Stomach (tissue), 9 donors: ENCODE measurements around the gene TMEM88. TPM values are rescaled to one million over a fixed set of nuclear protein-coding genes. Genes with fewer than 3 reads are reported as not detected.
"Not testable (repeated sequence)": the region's sequence is repeated elsewhere in the genome, so short reads cannot be mapped to it uniquely, and the experiment has no call there.

Experiments
- DNase-seq, 2 donors: peaks; one replicate each; pipeline versions ENCODE4 v3.0.0 to v3.0.0-alpha.2; 2013 to 2019
- H3K27ac ChIP-seq, 5 donors: fragments of 200-600 bp in 4 of 5; sonication (generic) in 4 of 5; one replicate each; pipeline ENCODE4 v1.5.1; 2013 to 2019; ENCODE audit warnings: mild to moderate bottlenecking in 1 of 5, moderate library complexity in 1 of 5
- H3K27me3 ChIP-seq, 3 donors: fragments of 200-600 bp; sonication (generic); one replicate each; pipeline ENCODE4 v1.5.1; 2017 to 2019; ENCODE audit warnings: mixed run types in 1 of 3
- H3K36me3 ChIP-seq, 4 donors: fragments of 200-600 bp; sonication (generic); 1 replicate in 3 of 4; 2 replicates in 1 of 4; pipeline ENCODE4 v1.5.1; 2016 to 2019
- H3K4me1 ChIP-seq, 4 donors: fragments of 200-600 bp; sonication (generic); one replicate each; pipeline ENCODE4 v1.5.1; 2016 to 2019
- H3K4me3 ChIP-seq, 4 donors: fragments of 200-600 bp; sonication (generic) in 3 of 4; one replicate each; pipeline ENCODE4 v1.5.1; 2016 to 2019; ENCODE audit warnings: mild to moderate bottlenecking in 1 of 4
- H3K9me3 ChIP-seq, 4 donors: fragments of 200-600 bp; sonication (generic); one replicate each; pipeline ENCODE4 v1.5.1; 2016 to 2019
- CTCF ChIP-seq, 7 experiments: fragments of 450-650 bp in 4 of 7; fragments of 200-600 bp in 3 of 7; sonication (generic) in 3 of 7; IDR thresholded peaks; one replicate each; pipeline ENCODE4 v1.5.1; 2016 to 2019; ENCODE audit warnings: antibody characterized with exemption in 7 of 7, control low read depth in 2 of 7, mild to moderate bottlenecking in 1 of 7
- EP300 ChIP-seq: sonication (generic); formaldehyde crosslinking; IDR thresholded peaks from one replicate; pipeline ENCODE4 v1.6.1; 2017; ENCODE audit warnings: antibody characterized with exemption
- POLR2A ChIP-seq, 4 donors: fragments of 450-650 bp; IDR thresholded peaks; one replicate each; pipeline ENCODE4 v1.6.1; 2016; ENCODE audit warnings: antibody characterized with exemption in 4 of 4, control low read depth in 2 of 4, mild to moderate bottlenecking in 1 of 4, moderate library complexity in 1 of 4
- POLR2AphosphoS5 ChIP-seq, 3 donors: sonication (generic); formaldehyde crosslinking; IDR thresholded peaks; one replicate each; pipeline ENCODE4 v1.6.1; 2016; ENCODE audit warnings: antibody characterized with exemption in 3 of 3
- WGBS, 5 donors: extraction: QIAGEN DNeasy Blood & Tissue Kit in 3 of 5; methylation state at CpG; one replicate each; pipeline versions ENCODE4 v1.1.5 to v1.1.7; 2013 to 2018; 5-methylcytosine and 5-hydroxymethylcytosine counted together
- intact Hi-C: fragments of 100-400 bp; cut with DNase I; formaldehyde crosslinking; loops from one replicate; pipeline ENCODE4 v1.15.1; 2023; ENCODE audit warnings: low total_unique reads
- polyA plus RNA-seq, 3 donors: library from polyadenylated mRNA; stranded (reverse); fragments of 200-250 nt; gene quantifications; one replicate each; pipeline ENCODE4 v1.2.3, GENCODE V29; 2013
- total RNA-seq, 5 donors: library from RNA; depleted of rRNA; stranded (reverse); fragments of >200 nt; gene quantifications; one replicate each; pipeline versions ENCODE4 v1.1.0 to v1.2.3, GENCODE V29; 2014 to 2016
- donor health status: healthy with polysubstance abuse.
- donor health status: Bipolar disorder and iron deficiency.
- donor health status: healthy.

The TMEM88 gene
- total and polyA plus RNA-seq, 8 donors, result 1.8 to 36.0 (median 10.4) TPM; not detected in 2

- 62 to 75% (median 70%) methylated on average over 11 of the region's 11 CpGs for WGBS, 5 donors
- TF ChIP-seq POLR2AphosphoS5 (IDR thresholded peaks at IDR 0.05) (no peak), EP300 (no peak), CTCF (IDR thresholded peaks at IDR 0.05) (no peak), POLR2A (IDR thresholded peaks at IDR 0.05) (no peak)
- peaks cover 0 to 3% (median 1%) of the 10 kb centered on the region in 4 donors for H3K4me1 ChIP-seq
- intact Hi-C loops, result no loop called here
- H3K36me3 ChIP-seq, result no peaks in the 10 kb centered on the region
- H3K27me3 ChIP-seq, result peaks cover 0 to 42% (median 3%) of the 10 kb centered on the region in 3 donors
- no peaks in the 10 kb centered on the region for H3K9me3 ChIP-seq
- DNase-seq, result no peak
- H3K27ac ChIP-seq, result no peak overlapping the region
- no peak overlapping the region for H3K4me3 ChIP-seq
Measured at GRCh38 chr17:7809086-7809790, 45.6 kb upstream of the TMEM88 start.

GRCh38 chr17:7809791-7810343 is 45.0 kb upstream of the TMEM88 start:
- H3K4me1 ChIP-seq, DNase-seq, H3K4me3 ChIP-seq, H3K9me3 ChIP-seq, intact Hi-C loops, H3K27ac ChIP-seq, H3K36me3 ChIP-seq: not testable (repeated sequence)
- peaks cover 0 to 36% (median 3%) of the 10 kb centered on the region in 3 donors for H3K27me3 ChIP-seq
- WGBS, 5 donors, result 70 to 83% (median 82%) methylated on average over 9 of the region's 9 CpGs

- no peaks in the 10 kb centered on the region for H3K9me3 ChIP-seq
- no peaks in the 10 kb centered on the region for H3K4me1 ChIP-seq
- no peak overlapping the region for H3K27ac ChIP-seq
- intact Hi-C loops, result no loop called here
- H3K27me3 ChIP-seq, result peaks cover 0 to 35% (median 3%) of the 10 kb centered on the region in 3 donors
- no peak overlapping the region for H3K4me3 ChIP-seq
- 79 to 83% (median 81%) methylated on average over 3 of the region's 3 CpGs for WGBS, 5 donors
- DNase-seq, result no peak
- H3K36me3 ChIP-seq, result no peaks in the 10 kb centered on the region
- TF ChIP-seq EP300, result no peak
- TF ChIP-seq CTCF (IDR thresholded peaks at IDR 0.05), result no peak
- no peak for TF ChIP-seq POLR2AphosphoS5 (IDR thresholded peaks at IDR 0.05)
- TF ChIP-seq POLR2A (IDR thresholded peaks at IDR 0.05), result no peak
Measured at GRCh38 chr17:7811251-7811650, 43.6 kb upstream of the TMEM88 start.

GRCh38 chr17:7814969-7815368 is 39.9 kb upstream of the TMEM88 start:
- no peak for DNase-seq
- no peak overlapping the region for H3K4me3 ChIP-seq
- no peaks in the 10 kb centered on the region for H3K9me3 ChIP-seq
- 91 to 95% (median 93%) methylated on average over 5 of the region's 5 CpGs for WGBS, 5 donors
- intact Hi-C loops, result no loop called here
- H3K4me1 ChIP-seq, result no peaks in the 10 kb centered on the region
- peaks cover 0 to 17% (median 0%) of the 10 kb centered on the region in 3 donors for H3K27me3 ChIP-seq
- TF ChIP-seq EP300, result no peak
- no peak for TF ChIP-seq POLR2A (IDR thresholded peaks at IDR 0.05)
- TF ChIP-seq POLR2AphosphoS5 (IDR thresholded peaks at IDR 0.05), result no peak
- TF ChIP-seq CTCF (IDR thresholded peaks at IDR 0.05), result no peak
- H3K36me3 ChIP-seq, result no peaks in the 10 kb centered on the region
- no peak overlapping the region for H3K27ac ChIP-seq
